ENCODE results near the gene TSPAN8. TPM values are rescaled to one million over a fixed set of nuclear protein-coding genes. Genes with fewer than 3 reads are reported as not detected.

The TSPAN8 gene
- total RNA-seq, 1 donor from 2014 or later: not detected

GRCh38 chr12:71159878-71160277 lies 2.1 kb upstream of the TSPAN8 start:
- H3K4me3 ChIP-seq: no peak overlapping the region
- peaks cover 8% of the 10 kb centered on the region for H3K4me1 ChIP-seq
- H3K9me3 ChIP-seq (ENCODE audit: low read depth): no peaks in the 10 kb centered on the region
- Mint-ChIP-seq H3K36me3 (no peaks in the 10 kb centered on the region), H3K4me3 (no peak overlapping the region), H3K27ac (no peak overlapping the region), H3K4me1 (no peaks in the 10 kb centered on the region), H3K27me3 (ENCODE audit: insufficient read depth, low read depth) (no peaks in the 10 kb centered on the region), H3K9me3 (no peaks in the 10 kb centered on the region)
- H3K27ac ChIP-seq: no peak overlapping the region
- H3K36me3 ChIP-seq: no peaks in the 10 kb centered on the region
- no peak for DNase-seq (ENCODE audit: low spot score)
- TF ChIP-seq CTCF (IDR thresholded peaks at IDR 0.05): no peak
- no peak for TF ChIP-seq EZH2 (IDR thresholded peaks at IDR 0.05)
- no peak for TF ChIP-seq EZH2phosphoT487 (IDR thresholded peaks at IDR 0.05)
- no peaks in the 10 kb centered on the region for H4K20me1 ChIP-seq (ENCODE audit: low read depth)
- no peak overlapping the region for H2AFZ ChIP-seq (replicated peaks)
- no peak overlapping the region for H3K4me2 ChIP-seq
- H3K9ac ChIP-seq: no peak overlapping the region
- no peaks in the 10 kb centered on the region for H3K27me3 ChIP-seq
- H3K79me2 ChIP-seq (ENCODE audit: low read depth): no peaks in the 10 kb centered on the region
- no peaks in the 10 kb centered on the region for H3F3A ChIP-seq (ENCODE audit: low read depth)

GRCh38 chr12:71159264-71159663 lies 1.5 kb upstream of the TSPAN8 start:
- Histone ChIP-seq H3F3A (ENCODE audit: low read depth) (no peaks in the 10 kb centered on the region), H3K9ac (no peak overlapping the region), H2AFZ (replicated peaks) (no peak overlapping the region), H3K27me3 (no peaks in the 10 kb centered on the region), H3K4me1 (peaks cover 8% of the 10 kb centered on the region), H3K4me2 (no peak overlapping the region), H3K36me3 (no peaks in the 10 kb centered on the region), H3K79me2 (ENCODE audit: low read depth) (no peaks in the 10 kb centered on the region), H3K9me3 (ENCODE audit: low read depth) (no peaks in the 10 kb centered on the region), H3K27ac (no peak overlapping the region), H4K20me1 (ENCODE audit: low read depth) (no peaks in the 10 kb centered on the region), H3K4me3 (no peak overlapping the region)
- TF ChIP-seq EZH2 (IDR thresholded peaks at IDR 0.05) (no peak), CTCF (IDR thresholded peaks at IDR 0.05) (no peak), EZH2phosphoT487 (IDR thresholded peaks at IDR 0.05) (no peak)
- Mint-ChIP-seq H3K4me3 (no peak overlapping the region), H3K9me3 (no peaks in the 10 kb centered on the region), H3K27ac (no peak overlapping the region), H3K4me1 (no peaks in the 10 kb centered on the region), H3K36me3 (no peaks in the 10 kb centered on the region), H3K27me3 (ENCODE audit: insufficient read depth, low read depth) (no peaks in the 10 kb centered on the region)
- no peak for DNase-seq (ENCODE audit: low spot score)

GRCh38 chr12:71158361-71158882 lies 623 bp upstream of the TSPAN8 start:
- Mint-ChIP-seq H3K9me3 (no peaks in the 10 kb centered on the region), H3K4me3 (no peak overlapping the region), H3K4me1 (no peaks in the 10 kb centered on the region), H3K27ac (no peak overlapping the region), H3K36me3 (no peaks in the 10 kb centered on the region), H3K27me3 (ENCODE audit: insufficient read depth, low read depth) (no peaks in the 10 kb centered on the region)
- H4K20me1 ChIP-seq (ENCODE audit: low read depth): no peaks in the 10 kb centered on the region
- TF ChIP-seq EZH2phosphoT487 (IDR thresholded peaks at IDR 0.05) (no peak), CTCF (IDR thresholded peaks at IDR 0.05) (no peak), EZH2 (IDR thresholded peaks at IDR 0.05) (no peak)
- no peaks in the 10 kb centered on the region for H3K27me3 ChIP-seq
- no peaks in the 10 kb centered on the region for H3F3A ChIP-seq (ENCODE audit: low read depth)
- H3K79me2 ChIP-seq (ENCODE audit: low read depth): no peaks in the 10 kb centered on the region
- peaks cover 8% of the 10 kb centered on the region for H3K4me1 ChIP-seq
- H3K36me3 ChIP-seq: no peaks in the 10 kb centered on the region
- DNase-seq (ENCODE audit: low spot score): no peak
- no peak overlapping the region for H3K9ac ChIP-seq
- H3K27ac ChIP-seq: no peak overlapping the region
- H3K9me3 ChIP-seq (ENCODE audit: low read depth): no peaks in the 10 kb centered on the region
- H3K4me2 ChIP-seq: no peak overlapping the region
- H2AFZ ChIP-seq (replicated peaks): no peak overlapping the region
- H3K4me3 ChIP-seq: no peak overlapping the region
